GM21723 (cell line): ENCODE results near the gene SMARCA1.

Experiments used
- ATAC-seq: cut with Tn5 transposase; IDR thresholded peaks from one replicate; pipeline ENCODE4 v1.9.1; 2021; ENCODE audit warnings: mild to moderate bottlenecking, moderate library complexity; ENCODE audit not compliant: unreplicated experiment

SMARCA1 gene

GRCh38 chrX:129534816-129535578 lies 11.7 kb upstream of the SMARCA1 start:
- ATAC-seq, result no peak

- no peak for ATAC-seq
Measured at GRCh38 chrX:129531132-129531531, 7.8 kb upstream of the SMARCA1 start.

- ATAC-seq, result no peak
Measured at GRCh38 chrX:129530410-129530809, 7.1 kb upstream of the SMARCA1 start.

GRCh38 chrX:129529685-129530281 lies 6.5 kb upstream of the SMARCA1 start:
- no peak for ATAC-seq

- ATAC-seq, result no peak
Measured at GRCh38 chrX:129525896-129526295, 2.6 kb upstream of the SMARCA1 start.

GRCh38 chrX:129525162-129525561 lies 1.9 kb upstream of the SMARCA1 start:
- ATAC-seq, result no peak

GRCh38 chrX:129524250-129524850 lies 1.1 kb upstream of the SMARCA1 start:
- ATAC-seq, result no peak

- ATAC-seq, result no peak
Measured at GRCh38 chrX:129522184-129523078, 859 bp downstream of the SMARCA1 start.

- ATAC-seq, result no peak
Measured at GRCh38 chrX:129520151-129520550, 3.1 kb downstream of the SMARCA1 start.

- no peak for ATAC-seq
Measured at GRCh38 chrX:129516402-129516801, 6.9 kb downstream of the SMARCA1 start.

- ATAC-seq, result no peak
Measured at GRCh38 chrX:129512409-129512808, 10.9 kb downstream of the SMARCA1 start.

- ATAC-seq, result no peak
Measured at GRCh38 chrX:129511689-129512088, 11.6 kb downstream of the SMARCA1 start.

GRCh38 chrX:129510331-129510730 lies 13.0 kb downstream of the SMARCA1 start:
- ATAC-seq, result no peak

GRCh38 chrX:129497146-129497843 lies 26.0 kb downstream of the SMARCA1 start:
- no peak for ATAC-seq

GRCh38 chrX:129496625-129497024 lies 26.7 kb downstream of the SMARCA1 start:
- ATAC-seq, result no peak

- ATAC-seq, result no peak
Measured at GRCh38 chrX:129495900-129496299, 27.4 kb downstream of the SMARCA1 start.

- ATAC-seq, result no peak
Measured at GRCh38 chrX:129494887-129495286, 28.4 kb downstream of the SMARCA1 start.

- no peak for ATAC-seq
Measured at GRCh38 chrX:129493643-129494042, 29.6 kb downstream of the SMARCA1 start.

- ATAC-seq, result no peak
Measured at GRCh38 chrX:129490330-129490729, 33.0 kb downstream of the SMARCA1 start.

- no peak for ATAC-seq
Measured at GRCh38 chrX:129488359-129488758, 34.9 kb downstream of the SMARCA1 start.

GRCh38 chrX:129480889-129481288 lies 42.4 kb downstream of the SMARCA1 start:
- no peak for ATAC-seq
